ENCODE data around the gene KATNAL1. TPM values are rescaled to one million over a fixed set of nuclear protein-coding genes. Genes with fewer than 3 reads are reported as not detected.

Gene KATNAL1
- polyA plus RNA-seq, 4 donors: 0.22 to 3.0 (median 1.5) TPM

- H3K4me3 ChIP-seq (ENCODE audit: low read depth in 1 of 3, low read length in 3 of 3): no peak overlapping the region
- peaks cover 0 to 9% (median 0%) of the 10 kb centered on the region in 3 donors for H3K4me1 ChIP-seq (ENCODE audit: control insufficient read depth in 3 of 3, insufficient read depth in 2 of 3, low read depth in 1 of 3, low read length in 2 of 3)
- H3K36me3 ChIP-seq (ENCODE audit: control insufficient read depth in 3 of 3, insufficient read depth in 2 of 3, low read depth in 1 of 3, low read length in 3 of 3): no peaks in the 10 kb centered on the region
- no peak overlapping the region for H3K27ac ChIP-seq (ENCODE audit: low read depth in 1 of 3, low read length in 2 of 3)
- H3K9me3 ChIP-seq (ENCODE audit: control insufficient read depth in 2 of 2, insufficient read depth in 1 of 2, low read depth in 1 of 2, low read length in 1 of 2): no peaks in the 10 kb centered on the region
- FAIRE-seq (no peak), DNase-seq (no peak)
- no peaks in the 10 kb centered on the region for H3K27me3 ChIP-seq (ENCODE audit: control insufficient read depth in 3 of 3, insufficient read depth in 3 of 3, low read length in 3 of 3)
- WGBS, 3 donors: 93 to 95% (median 94%) methylated on average over 2 of the region's 2 CpGs
Measured at GRCh38 chr13:30323524-30323923, 16.2 kb upstream of the KATNAL1 start.

GRCh38 chr13:30322428-30322827, 15.1 kb upstream of the KATNAL1 start:
- Histone ChIP-seq H3K9me3 (ENCODE audit: control insufficient read depth in 2 of 2, insufficient read depth in 1 of 2, low read depth in 1 of 2, low read length in 1 of 2) (no peaks in the 10 kb centered on the region), H3K27me3 (ENCODE audit: control insufficient read depth in 3 of 3, insufficient read depth in 3 of 3, low read length in 3 of 3) (no peaks in the 10 kb centered on the region), H3K4me3 (ENCODE audit: low read depth in 1 of 3, low read length in 3 of 3) (no peak overlapping the region), H3K27ac (ENCODE audit: low read depth in 1 of 3, low read length in 2 of 3) (no peak overlapping the region), H3K36me3 (ENCODE audit: control insufficient read depth in 3 of 3, insufficient read depth in 2 of 3, low read depth in 1 of 3, low read length in 3 of 3) (no peaks in the 10 kb centered on the region), H3K4me1 (ENCODE audit: control insufficient read depth in 3 of 3, insufficient read depth in 2 of 3, low read depth in 1 of 3, low read length in 2 of 3) (peaks cover 0 to 9% (median 0%) of the 10 kb centered on the region in 3 donors)
- FAIRE-seq: no peak
- no peak for DNase-seq
- 64 to 82% (median 75%) methylated on average over 7 of the region's 7 CpGs for WGBS, 3 donors

GRCh38 chr13:30321256-30321655, 13.9 kb upstream of the KATNAL1 start:
- no peaks in the 10 kb centered on the region for H3K27me3 ChIP-seq (ENCODE audit: control insufficient read depth in 3 of 3, insufficient read depth in 3 of 3, low read length in 3 of 3)
- 26 to 75% (median 50%) methylated on average over 3 of the region's 3 CpGs for WGBS, 3 donors
- H3K36me3 ChIP-seq (ENCODE audit: control insufficient read depth in 3 of 3, insufficient read depth in 2 of 3, low read depth in 1 of 3, low read length in 3 of 3): no peaks in the 10 kb centered on the region
- DNase-seq (peak; percentile 28 to 60), FAIRE-seq (no peak)
- peaks cover 0 to 9% (median 0%) of the 10 kb centered on the region in 3 donors for H3K4me1 ChIP-seq (ENCODE audit: control insufficient read depth in 3 of 3, insufficient read depth in 2 of 3, low read depth in 1 of 3, low read length in 2 of 3)
- H3K9me3 ChIP-seq (ENCODE audit: control insufficient read depth in 2 of 2, insufficient read depth in 1 of 2, low read depth in 1 of 2, low read length in 1 of 2): no peaks in the 10 kb centered on the region
- H3K27ac ChIP-seq (ENCODE audit: low read depth in 1 of 3, low read length in 2 of 3): peak overlapping the region in 1 of 3 donors; percentile 19
- H3K4me3 ChIP-seq (ENCODE audit: low read depth in 1 of 3, low read length in 3 of 3): no peak overlapping the region

GRCh38 chr13:30319655-30320054, 12.3 kb upstream of the KATNAL1 start:
- no peaks in the 10 kb centered on the region for H3K36me3 ChIP-seq (ENCODE audit: control insufficient read depth in 3 of 3, insufficient read depth in 2 of 3, low read depth in 1 of 3, low read length in 3 of 3)
- FAIRE-seq: no peak
- WGBS, 3 donors: 70 to 86% (median 85%) methylated on average over 5 of the region's 5 CpGs

GRCh38 chr13:30319130-30319529, 11.8 kb upstream of the KATNAL1 start:
- Histone ChIP-seq H3K4me1 (ENCODE audit: control insufficient read depth in 3 of 3, insufficient read depth in 2 of 3, low read depth in 1 of 3, low read length in 2 of 3) (peaks cover 0 to 9% (median 0%) of the 10 kb centered on the region in 3 donors), H3K4me3 (ENCODE audit: low read depth in 1 of 3, low read length in 3 of 3) (no peak overlapping the region), H3K27me3 (ENCODE audit: control insufficient read depth in 3 of 3, insufficient read depth in 3 of 3, low read length in 3 of 3) (no peaks in the 10 kb centered on the region), H3K36me3 (ENCODE audit: control insufficient read depth in 3 of 3, insufficient read depth in 2 of 3, low read depth in 1 of 3, low read length in 3 of 3) (no peaks in the 10 kb centered on the region), H3K9me3 (ENCODE audit: control insufficient read depth in 2 of 2, insufficient read depth in 1 of 2, low read depth in 1 of 2, low read length in 1 of 2) (no peaks in the 10 kb centered on the region), H3K27ac (ENCODE audit: low read depth in 1 of 3, low read length in 2 of 3) (no peak overlapping the region)
- WGBS, 3 donors: 78 to 90% (median 87%) methylated on average over 4 of the region's 4 CpGs
- FAIRE-seq: no peak
- DNase-seq: no peak

More at GRCh38 chr13:30319655-30320054, 12.3 kb upstream of the KATNAL1 start:
- Histone ChIP-seq H3K27ac (ENCODE audit: low read depth in 1 of 3, low read length in 2 of 3) (no peak overlapping the region), H3K4me3 (ENCODE audit: low read depth in 1 of 3, low read length in 3 of 3) (no peak overlapping the region), H3K4me1 (ENCODE audit: control insufficient read depth in 3 of 3, insufficient read depth in 2 of 3, low read depth in 1 of 3, low read length in 2 of 3) (peaks cover 0 to 9% (median 0%) of the 10 kb centered on the region in 3 donors), H3K9me3 (ENCODE audit: control insufficient read depth in 2 of 2, insufficient read depth in 1 of 2, low read depth in 1 of 2, low read length in 1 of 2) (no peaks in the 10 kb centered on the region), H3K27me3 (ENCODE audit: control insufficient read depth in 3 of 3, insufficient read depth in 3 of 3, low read length in 3 of 3) (no peaks in the 10 kb centered on the region)
- DNase-seq: no peak

- no peaks in the 10 kb centered on the region for H3K27me3 ChIP-seq (ENCODE audit: control insufficient read depth in 3 of 3, insufficient read depth in 3 of 3, low read length in 3 of 3)
- FAIRE-seq (no peak), DNase-seq (no peak)
- 90 to 100% (median 92%) methylated on average over 1 of the region's 1 CpG for WGBS, 3 donors
- no peak overlapping the region for H3K27ac ChIP-seq (ENCODE audit: low read depth in 1 of 3, low read length in 2 of 3)
- no peak overlapping the region for H3K4me3 ChIP-seq (ENCODE audit: low read depth in 1 of 3, low read length in 3 of 3)
- no peaks in the 10 kb centered on the region for H3K9me3 ChIP-seq (ENCODE audit: control insufficient read depth in 2 of 2, insufficient read depth in 1 of 2, low read depth in 1 of 2, low read length in 1 of 2)
- no peaks in the 10 kb centered on the region for H3K36me3 ChIP-seq (ENCODE audit: control insufficient read depth in 3 of 3, insufficient read depth in 2 of 3, low read depth in 1 of 3, low read length in 3 of 3)
- peaks cover 0 to 9% (median 0%) of the 10 kb centered on the region in 3 donors for H3K4me1 ChIP-seq (ENCODE audit: control insufficient read depth in 3 of 3, insufficient read depth in 2 of 3, low read depth in 1 of 3, low read length in 2 of 3)
Measured at GRCh38 chr13:30318026-30318425, 10.7 kb upstream of the KATNAL1 start.

- H3K9me3 ChIP-seq (ENCODE audit: control insufficient read depth in 2 of 2, insufficient read depth in 1 of 2, low read depth in 1 of 2, low read length in 1 of 2): no peaks in the 10 kb centered on the region
- no peak overlapping the region for H3K4me3 ChIP-seq (ENCODE audit: low read depth in 1 of 3, low read length in 3 of 3)
- 89 to 93% (median 90%) methylated on average over 2 of the region's 2 CpGs for WGBS, 3 donors
- FAIRE-seq (no peak), DNase-seq (no peak)
- H3K27me3 ChIP-seq (ENCODE audit: control insufficient read depth in 3 of 3, insufficient read depth in 3 of 3, low read length in 3 of 3): no peaks in the 10 kb centered on the region
- peaks cover 0 to 2% (median 0%) of the 10 kb centered on the region in 3 donors for H3K36me3 ChIP-seq (ENCODE audit: control insufficient read depth in 3 of 3, insufficient read depth in 2 of 3, low read depth in 1 of 3, low read length in 3 of 3)
- no peak overlapping the region for H3K27ac ChIP-seq (ENCODE audit: low read depth in 1 of 3, low read length in 2 of 3)
- no peaks in the 10 kb centered on the region for H3K4me1 ChIP-seq (ENCODE audit: control insufficient read depth in 3 of 3, insufficient read depth in 2 of 3, low read depth in 1 of 3, low read length in 2 of 3)
Measured at GRCh38 chr13:30314562-30314961, 7.2 kb upstream of the KATNAL1 start.

- no peaks in the 10 kb centered on the region for H3K4me1 ChIP-seq (ENCODE audit: control insufficient read depth in 3 of 3, insufficient read depth in 2 of 3, low read depth in 1 of 3, low read length in 2 of 3)
- H3K27ac ChIP-seq (ENCODE audit: low read depth in 1 of 3, low read length in 2 of 3): no peak overlapping the region
- DNase-seq (no peak), FAIRE-seq (no peak)
- H3K36me3 ChIP-seq (ENCODE audit: control insufficient read depth in 3 of 3, insufficient read depth in 2 of 3, low read depth in 1 of 3, low read length in 3 of 3): peaks cover 0 to 2% (median 0%) of the 10 kb centered on the region in 3 donors
- H3K27me3 ChIP-seq (ENCODE audit: control insufficient read depth in 3 of 3, insufficient read depth in 3 of 3, low read length in 3 of 3): no peaks in the 10 kb centered on the region
- H3K9me3 ChIP-seq (ENCODE audit: control insufficient read depth in 2 of 2, insufficient read depth in 1 of 2, low read depth in 1 of 2, low read length in 1 of 2): no peaks in the 10 kb centered on the region
- WGBS, 3 donors: 88 to 96% (median 96%) methylated on average over 2 of the region's 2 CpGs
- H3K4me3 ChIP-seq (ENCODE audit: low read depth in 1 of 3, low read length in 3 of 3): no peak overlapping the region
Measured at GRCh38 chr13:30314069-30314468, 6.7 kb upstream of the KATNAL1 start.

- H3K36me3 ChIP-seq (ENCODE audit: control insufficient read depth in 3 of 3, insufficient read depth in 2 of 3, low read depth in 1 of 3, low read length in 3 of 3): peaks cover 0 to 2% (median 0%) of the 10 kb centered on the region in 3 donors
- no peak overlapping the region for H3K4me3 ChIP-seq (ENCODE audit: low read depth in 1 of 3, low read length in 3 of 3)
- 44 to 71% (median 65%) methylated on average over 3 of the region's 3 CpGs for WGBS, 3 donors
- H3K27ac ChIP-seq (ENCODE audit: low read depth in 1 of 3, low read length in 2 of 3): no peak overlapping the region
- FAIRE-seq (no peak), DNase-seq (no peak)
- H3K9me3 ChIP-seq (ENCODE audit: control insufficient read depth in 2 of 2, insufficient read depth in 1 of 2, low read depth in 1 of 2, low read length in 1 of 2): no peaks in the 10 kb centered on the region
- H3K27me3 ChIP-seq (ENCODE audit: control insufficient read depth in 3 of 3, insufficient read depth in 3 of 3, low read length in 3 of 3): no peaks in the 10 kb centered on the region
- H3K4me1 ChIP-seq (ENCODE audit: control insufficient read depth in 3 of 3, insufficient read depth in 2 of 3, low read depth in 1 of 3, low read length in 2 of 3): no peaks in the 10 kb centered on the region
Measured at GRCh38 chr13:30313311-30313710, 6.0 kb upstream of the KATNAL1 start.
